ENCODE results near the gene FAM114A1.

DNA sequence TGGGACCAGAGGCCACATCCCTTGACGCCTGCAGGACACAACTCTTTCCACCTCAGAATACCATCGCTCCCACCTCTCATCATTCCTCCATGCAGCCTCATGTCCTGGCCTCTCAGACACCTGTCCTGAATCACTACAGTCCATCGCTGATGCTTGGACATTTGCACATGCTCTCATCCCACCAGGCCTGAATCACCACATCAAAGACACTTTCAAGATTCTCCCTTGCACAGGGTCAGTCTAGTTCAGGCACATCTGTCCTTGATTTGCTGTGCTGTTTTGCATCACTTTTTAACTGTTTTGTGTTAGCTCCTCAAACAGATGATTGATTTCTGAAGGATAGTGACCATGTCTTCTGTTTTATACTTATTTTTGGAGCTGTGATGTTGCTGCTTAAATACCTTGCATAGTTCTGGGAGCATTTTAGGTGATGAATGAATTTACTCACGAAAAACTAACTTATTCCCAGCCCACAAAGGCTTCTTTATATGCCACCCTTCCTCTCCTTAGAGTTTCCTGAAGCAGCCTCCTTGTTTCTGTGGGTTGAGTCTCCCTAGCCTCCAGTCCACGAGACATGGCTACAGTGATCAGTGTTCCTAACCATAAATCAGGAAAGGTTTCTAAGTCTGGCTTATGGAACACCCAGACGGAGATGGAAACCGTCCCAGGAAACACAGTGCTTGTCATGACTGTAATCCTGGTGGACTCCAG lies 2.6 kb downstream of the FAM114A1 start:
- TF ChIP-seq, protein P1, sequence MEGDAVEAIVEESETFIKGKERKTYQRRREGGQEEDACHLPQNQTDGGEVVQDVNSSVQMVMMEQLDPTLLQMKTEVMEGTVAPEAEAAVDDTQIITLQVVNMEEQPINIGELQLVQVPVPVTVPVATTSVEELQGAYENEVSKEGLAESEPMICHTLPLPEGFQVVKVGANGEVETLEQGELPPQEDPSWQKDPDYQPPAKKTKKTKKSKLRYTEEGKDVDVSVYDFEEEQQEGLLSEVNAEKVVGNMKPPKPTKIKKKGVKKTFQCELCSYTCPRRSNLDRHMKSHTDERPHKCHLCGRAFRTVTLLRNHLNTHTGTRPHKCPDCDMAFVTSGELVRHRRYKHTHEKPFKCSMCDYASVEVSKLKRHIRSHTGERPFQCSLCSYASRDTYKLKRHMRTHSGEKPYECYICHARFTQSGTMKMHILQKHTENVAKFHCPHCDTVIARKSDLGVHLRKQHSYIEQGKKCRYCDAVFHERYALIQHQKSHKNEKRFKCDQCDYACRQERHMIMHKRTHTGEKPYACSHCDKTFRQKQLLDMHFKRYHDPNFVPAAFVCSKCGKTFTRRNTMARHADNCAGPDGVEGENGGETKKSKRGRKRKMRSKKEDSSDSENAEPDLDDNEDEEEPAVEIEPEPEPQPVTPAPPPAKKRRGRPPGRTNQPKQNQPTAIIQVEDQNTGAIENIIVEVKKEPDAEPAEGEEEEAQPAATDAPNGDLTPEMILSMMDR (IDR thresholded peaks at IDR 0.05), result no peak
- no peak for TF ChIP-seq EZH2phosphoT487 (IDR thresholded peaks at IDR 0.05)
- TF ChIP-seq EZH2 (IDR thresholded peaks at IDR 0.05), result no peak

All from neural progenitor cell (in vitro differentiated cells).